ENCODE measurements around the gene TCF23.
"Not testable (repeated sequence)": the region's sequence is repeated elsewhere in the genome, so short reads cannot be mapped to it uniquely, and the experiment has no call there.

Gene TCF23

DNA sequence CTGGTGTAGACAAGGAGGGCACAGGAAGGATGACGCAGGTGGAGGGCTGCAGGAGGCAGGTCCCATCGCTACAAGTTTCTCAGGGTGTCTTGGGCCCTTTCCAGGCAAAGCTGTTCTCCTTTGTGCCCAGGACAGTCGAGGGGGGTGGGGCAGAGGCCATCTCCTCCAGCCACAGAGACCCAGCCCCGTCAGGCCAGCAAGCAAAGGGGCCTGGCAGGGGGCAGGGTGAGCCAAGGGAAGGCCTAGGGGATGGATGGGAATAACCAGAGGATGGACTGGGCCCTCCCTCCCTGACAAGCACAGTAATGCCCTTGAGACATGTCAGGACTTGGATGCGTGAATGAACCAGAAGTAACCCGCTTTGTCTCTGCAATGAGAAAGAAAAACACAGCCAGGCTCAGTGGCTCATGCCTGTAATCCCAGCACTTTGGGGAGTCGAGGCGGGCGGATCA is 6.3 kb downstream of the TCF23 start:
- no peak for DNase-seq

DNA sequence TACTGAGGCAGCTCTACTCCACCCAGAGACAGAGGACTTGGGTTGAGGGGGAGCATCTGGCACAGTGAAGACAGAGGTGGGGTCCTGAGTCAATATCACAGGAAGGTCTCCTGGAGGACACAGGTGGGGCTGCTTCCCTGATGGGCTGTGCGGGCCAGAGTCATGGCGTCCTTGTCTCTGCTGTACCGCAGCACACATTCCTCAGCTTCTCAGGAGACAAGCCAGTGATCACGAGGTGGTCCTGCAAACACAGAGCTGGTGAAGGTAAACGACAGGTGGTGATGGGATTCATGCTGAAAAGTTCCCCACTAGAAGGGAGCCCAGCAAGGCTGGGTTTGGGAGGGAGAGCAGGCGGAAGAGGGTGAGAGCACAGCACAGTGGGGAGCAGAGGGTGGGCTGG is 9.7 kb downstream of the TCF23 start:
- DNase-seq: no peak

DNA sequence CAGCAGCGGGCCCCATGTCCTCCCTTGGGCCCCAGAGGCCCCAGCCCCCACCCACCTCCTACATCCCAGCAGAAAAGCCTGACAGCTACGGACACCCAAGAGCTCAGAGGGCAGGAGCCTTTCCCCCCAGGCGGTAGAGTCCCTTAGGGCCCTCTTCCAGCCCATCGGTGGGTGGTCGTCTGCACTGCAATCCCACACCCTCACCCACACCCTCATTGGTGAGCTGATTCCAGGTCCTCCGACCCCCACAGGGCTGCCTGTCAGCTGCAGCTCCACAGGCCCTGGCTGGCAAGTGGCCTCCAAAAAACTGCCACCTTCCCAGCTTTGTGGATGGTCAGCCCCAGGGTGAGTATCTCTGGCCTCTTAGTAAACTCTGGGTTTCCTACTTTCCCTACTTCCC is 10.5 kb downstream of the TCF23 start:
- no peak for DNase-seq

DNA sequence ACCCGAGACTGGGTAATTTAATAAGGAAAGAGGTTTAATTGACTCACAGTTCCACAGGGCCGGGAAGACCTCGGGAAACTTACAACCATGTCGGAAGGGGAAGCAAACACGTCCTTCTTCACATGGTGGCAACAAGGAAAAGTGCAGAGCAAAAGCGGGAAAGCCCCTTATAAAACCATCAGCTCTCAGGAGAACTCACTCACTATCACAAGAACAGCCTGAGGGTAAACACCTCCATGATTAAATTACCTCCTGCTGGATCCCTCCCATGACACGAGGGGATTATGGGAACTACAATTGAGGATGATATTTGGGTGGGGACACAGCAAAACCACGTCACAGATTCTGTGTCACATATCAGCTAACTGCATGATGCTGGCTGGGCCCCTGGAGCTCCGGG is 11.4 kb downstream of the TCF23 start:
- DNase-seq: no peak

DNA sequence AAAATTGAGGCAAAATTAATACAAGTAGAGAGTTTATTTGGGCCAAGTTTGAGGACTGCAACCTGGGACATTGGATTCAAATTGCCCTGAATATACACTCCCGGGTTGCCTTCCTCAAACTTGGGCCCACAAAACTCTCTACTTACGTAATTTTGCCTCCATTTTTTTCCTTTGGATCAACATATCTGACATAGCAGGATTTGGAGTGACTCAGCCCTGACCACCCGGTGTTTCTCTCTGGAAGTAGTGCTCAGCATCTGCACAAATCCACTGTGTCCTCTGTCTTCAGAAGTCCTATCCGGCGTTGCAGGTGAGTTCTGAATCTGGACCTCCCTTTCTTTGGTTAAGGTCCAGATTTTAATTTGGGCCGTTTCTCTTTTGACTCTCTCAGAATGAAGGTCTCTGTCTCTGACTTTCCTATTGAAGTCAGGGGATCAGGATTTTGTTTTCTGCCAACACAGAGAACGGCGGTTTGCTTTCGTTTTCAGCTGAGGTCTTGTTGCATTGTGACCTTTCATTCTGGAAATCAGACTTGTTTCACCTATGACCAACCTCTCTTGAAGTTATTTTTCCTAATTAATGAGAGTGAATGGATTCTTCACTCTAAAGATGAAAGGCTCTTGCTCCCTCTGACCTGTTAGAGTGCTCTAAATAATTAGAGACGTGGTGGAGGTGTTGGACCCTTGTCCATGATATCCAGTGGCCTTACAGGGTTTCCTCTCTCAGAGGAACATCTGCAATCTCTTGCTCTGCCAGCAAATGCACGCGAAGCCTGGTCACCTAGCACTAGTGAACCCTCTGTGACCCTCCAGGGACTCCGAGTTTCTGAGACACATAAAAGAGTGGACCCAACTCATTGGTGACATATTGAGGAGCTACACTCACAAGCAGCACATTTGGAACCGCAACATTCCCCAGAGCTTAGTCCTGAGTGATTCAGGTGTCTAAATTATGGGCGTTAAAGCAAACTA is 13.6 kb downstream of the TCF23 start:
- no peak for DNase-seq

DNA sequence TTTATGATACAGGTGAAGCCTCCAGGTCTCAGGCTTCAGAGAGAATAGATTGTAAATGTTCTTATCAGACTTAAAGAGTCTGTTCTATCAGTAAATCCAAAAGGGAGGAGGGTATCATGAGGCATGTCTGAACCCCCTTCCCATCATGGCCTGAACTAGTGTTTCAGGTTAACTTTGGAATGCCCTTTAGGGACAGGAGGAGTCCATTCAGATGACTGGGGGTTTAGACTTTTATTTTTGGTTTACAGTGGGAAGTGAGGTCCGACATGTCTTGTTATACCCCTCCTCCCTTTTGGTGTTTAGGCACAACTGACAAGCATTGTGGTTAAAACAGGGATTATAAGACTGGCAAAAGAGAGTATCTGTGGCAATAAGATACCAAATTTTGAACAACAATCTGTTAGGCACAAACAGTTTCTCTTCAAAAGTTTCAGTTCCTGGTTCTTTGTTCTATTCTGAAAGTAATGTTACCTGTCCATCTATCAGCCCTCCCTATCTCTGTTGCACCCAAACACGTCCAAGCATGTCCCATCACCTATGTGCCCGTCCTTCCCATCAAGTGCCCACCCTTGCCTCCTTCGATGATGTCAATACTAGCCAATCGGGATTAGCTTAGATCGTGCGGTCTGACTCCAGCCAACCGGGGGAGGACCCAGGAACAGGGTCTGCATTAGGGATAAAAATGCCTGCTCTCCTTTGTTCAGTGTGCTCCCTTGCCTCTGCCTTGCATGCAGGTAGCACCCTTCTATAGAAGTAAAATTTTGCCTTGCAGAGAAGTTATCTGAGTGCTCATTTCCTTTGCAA is 16.4 kb downstream of the TCF23 start:
- DNase-seq: no peak

DNA sequence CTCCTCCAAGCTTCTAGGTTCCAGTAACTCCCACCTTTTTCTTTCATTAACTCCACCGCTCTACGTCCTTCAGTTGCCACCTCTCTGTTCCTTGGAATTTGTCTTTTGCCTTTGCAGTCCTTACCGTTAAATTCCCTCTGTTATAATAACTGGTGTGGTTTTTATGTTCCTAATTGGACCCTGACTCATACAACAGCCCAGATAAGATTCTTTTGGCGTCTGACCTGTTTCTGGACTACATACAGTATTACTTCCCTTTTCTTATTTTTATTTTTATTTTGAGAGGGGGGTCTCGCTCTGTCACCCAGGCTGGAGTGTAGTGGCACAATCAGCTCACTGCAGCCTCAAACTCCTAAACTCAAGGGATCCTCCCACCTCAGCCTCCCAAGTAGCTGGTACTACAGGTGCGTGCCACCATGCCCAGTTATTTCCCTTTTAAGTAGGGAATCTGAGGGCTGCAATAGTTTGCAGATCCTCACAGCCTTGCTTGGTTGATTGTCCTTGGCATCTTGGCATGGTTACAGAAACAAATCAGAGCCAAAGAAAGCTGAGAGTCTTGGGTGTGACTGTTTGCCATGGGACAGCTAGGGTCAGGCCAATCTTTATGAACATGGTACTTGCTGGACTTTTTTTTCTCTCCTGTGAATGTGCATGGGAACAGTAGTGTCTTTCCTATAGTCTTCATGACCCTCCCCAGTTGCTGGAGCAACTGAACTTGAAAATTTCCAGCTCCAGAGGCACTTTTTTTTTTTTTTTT is 22.0 kb downstream of the TCF23 start:
- DNase-seq: no peak

DNA sequence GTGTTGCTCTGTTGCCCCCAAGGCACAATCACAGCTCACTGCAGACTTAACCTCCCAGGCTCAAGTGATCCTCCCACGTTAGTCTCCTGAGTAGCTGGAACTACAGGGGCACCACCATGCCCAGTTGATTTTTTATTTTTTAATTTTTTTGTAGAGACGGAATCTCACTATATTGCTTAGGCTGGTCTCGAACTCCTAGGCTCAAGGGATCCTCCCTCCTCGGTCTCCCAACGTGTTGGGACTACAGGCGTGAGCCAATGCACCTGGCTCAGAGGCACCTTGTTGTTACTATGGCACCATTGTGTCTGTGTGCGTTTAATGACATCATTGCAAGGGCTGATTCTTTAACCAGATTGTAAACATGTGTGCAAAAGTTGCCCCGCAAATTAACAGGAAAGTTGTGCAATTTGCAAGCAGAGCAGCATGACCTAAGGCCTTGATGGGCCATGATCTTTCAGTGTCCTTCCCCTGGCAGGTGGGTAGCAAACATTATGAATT is 22.6 kb downstream of the TCF23 start:
- no peak for DNase-seq

DNA sequence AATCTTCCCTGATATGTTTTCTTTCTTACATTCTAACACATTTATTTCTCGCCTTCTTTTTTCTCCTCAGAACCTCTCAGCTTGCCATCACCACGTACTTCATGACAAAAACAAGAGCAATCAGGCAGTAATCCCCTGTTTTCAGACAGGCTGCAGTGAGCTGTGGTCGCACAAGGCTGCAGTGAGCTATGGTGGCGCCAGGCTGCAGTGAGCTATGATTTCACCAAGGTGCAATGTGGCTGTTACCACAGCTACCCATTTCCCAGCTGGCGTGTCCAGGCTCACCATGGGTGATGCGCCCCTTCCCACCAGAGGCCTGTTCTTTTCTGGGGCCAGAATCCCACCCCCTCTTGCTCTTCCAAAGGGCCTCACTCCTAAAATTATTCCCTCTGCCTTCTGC is 25.8 kb downstream of the TCF23 start:
- DNase-seq: no peak

DNA sequence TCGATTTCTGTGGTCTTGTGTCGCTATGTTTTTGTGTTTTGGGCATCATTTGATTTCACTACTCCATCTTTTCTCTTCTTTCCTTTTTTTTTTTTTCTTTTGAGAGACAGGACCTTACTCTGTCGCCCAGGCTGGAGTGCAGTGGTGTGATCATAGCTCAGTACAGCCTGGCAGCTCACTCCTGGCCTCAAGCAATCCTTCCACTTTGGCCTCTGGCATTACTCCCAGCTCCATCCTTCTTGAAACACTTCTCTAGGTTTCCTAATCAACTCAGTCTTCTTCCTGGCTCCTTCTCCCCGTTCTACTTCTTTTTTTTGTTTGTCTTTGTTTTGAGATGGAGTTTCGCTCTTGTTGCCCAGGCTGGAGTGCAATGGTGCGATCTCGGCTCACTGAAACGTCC is 26.5 kb downstream of the TCF23 start:
- no peak for DNase-seq

DNA sequence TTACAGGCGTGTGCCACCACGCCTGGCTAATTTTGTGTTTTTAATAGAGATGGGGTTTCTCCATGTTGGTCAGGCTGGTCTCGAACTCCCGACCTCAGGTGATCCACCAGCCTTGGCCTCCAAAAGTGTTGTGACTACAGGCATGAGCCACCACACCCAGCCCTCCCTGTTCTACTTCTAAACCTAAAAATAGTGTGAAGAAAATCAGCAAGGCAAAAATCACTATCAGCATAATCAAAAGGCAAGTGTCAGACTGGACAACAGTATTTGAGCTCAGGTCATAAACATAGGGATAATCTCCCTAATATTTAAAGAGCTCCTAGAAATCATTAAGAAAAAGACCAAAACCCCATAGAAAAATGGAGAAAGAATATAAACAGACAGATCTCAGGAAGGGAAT is 27.0 kb downstream of the TCF23 start:
- DNase-seq: not testable (repeated sequence)

DNA sequence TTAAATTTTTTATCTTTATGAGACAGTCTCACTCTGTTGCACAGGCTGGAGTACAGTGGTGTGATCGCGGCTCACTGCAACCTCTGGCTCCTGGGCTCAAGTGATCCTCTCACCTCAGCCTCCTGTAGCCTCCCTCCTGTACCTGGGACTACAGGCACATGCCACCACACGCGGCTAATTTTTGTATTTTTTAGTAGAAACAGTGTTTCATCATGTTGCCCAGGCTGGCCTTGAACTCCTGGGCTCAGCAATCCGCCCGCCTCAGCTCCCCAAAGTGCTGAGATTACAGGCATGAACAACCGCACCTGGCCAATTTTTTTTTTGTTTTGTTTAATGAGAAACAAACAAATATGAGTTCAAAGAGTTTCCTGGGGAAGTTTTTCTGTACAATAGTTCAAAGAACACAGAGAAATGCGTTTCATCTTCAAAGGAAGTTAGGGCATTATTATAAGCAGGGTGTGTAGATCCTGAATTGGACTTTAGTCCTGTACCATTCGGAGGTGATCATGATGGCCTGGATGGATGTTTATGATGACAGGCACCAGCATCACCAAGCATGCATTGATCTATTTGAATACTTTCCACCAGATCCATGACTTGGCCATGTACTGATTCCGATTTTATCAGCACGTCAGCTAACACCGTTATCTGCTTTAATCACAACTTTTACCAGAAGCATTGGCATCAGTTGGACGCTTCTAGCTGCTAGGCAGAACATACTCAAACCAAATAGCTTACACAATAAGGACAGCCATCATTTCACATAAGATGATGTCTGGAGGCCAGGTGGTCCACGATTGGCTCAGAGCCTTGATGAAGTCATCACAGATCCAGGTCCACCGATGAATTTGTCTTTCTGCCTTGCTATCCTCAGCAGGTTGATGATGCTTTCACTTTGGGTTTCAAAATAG is 28.9 kb downstream of the TCF23 start:
- no peak for DNase-seq

DNA sequence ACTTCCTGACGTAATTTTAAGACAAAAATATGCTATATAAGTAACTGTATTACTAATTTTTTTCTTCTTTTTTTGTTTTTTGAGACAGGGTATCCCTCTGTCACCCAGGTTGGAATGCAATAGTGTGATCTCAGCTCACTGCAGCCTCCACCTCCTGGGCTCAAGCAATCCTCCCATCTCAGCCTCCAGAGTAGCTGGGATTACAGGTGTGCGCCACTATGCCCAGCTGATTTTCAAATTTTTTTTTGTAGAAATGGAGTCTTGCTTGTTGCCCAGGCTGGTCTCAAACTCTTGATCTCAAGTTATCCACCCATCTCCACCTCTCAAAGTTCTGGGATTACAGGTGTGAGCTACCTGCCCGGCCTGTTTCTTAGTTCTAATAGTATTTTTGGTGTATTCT is 29.7 kb downstream of the TCF23 start:
- DNase-seq: no peak

DNA sequence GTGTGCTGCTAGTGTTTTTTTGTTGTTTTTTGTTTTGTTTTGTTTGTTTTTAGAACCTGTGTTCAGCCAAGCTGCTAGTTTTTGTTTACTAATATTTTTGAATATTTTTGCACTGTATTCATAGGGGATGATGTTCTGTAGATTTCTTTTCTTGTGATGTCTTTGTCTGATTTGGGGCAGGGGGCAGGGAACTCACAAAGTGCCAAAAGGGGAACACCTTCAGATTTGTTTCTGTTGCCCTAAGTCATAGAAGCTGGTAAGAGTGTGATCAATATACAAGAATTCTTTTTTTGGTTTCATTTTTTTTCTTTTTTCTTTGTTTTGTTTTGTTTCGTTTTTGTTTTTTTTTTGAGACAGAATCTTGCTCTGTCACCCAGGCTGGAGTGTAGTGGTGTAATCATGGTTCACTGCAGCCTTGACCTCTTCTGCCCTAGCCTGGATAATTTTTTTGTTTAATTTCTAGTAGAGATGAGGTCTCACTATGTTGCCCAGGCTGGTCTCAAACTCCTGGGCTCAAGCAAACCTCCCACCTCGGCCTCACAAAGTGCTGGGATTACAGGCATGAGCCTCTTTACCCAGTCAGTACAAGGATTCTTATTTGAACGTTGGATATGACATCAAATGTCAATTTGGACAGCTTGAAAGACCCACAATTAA is 30.7 kb downstream of the TCF23 start:
- DNase-seq: no peak

DNA sequence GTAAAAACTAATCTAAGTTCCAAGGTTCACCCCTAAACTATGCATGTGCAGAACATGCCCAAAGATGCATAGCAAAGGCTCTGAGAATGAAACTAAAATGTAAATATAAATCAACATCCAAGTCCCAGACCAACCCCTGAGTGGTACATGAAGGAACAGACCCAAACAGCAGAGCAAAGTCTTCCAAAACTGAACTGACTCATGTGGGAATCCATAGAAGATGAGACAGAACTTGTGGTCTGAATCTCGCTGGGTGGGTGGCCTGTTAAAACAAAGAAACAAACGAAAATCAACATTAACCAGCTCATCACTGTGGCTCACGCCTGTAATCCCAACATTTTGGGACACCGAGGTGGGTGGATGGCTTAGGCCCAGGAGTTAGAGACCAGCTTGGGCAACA is 33.5 kb downstream of the TCF23 start:
- DNase-seq: no peak

DNA sequence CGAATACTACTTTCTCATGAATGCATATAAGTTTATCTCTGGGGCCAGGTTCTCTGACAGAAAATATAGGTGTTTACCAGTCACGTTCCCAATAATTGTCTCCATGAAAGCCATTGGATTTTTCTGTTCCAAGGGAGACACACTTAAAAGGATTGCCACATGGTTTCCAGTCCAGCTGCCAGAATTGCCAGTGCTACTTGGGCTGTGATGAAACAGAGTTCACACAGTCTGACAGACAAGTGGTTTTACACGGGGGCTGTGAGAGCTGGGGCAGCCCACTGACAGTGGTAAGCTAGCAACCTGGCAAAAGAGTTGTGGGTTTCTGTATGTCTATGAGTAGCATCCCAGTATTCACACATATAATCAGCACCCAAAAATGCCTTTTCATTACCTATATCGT is 35.3 kb downstream of the TCF23 start:
- DNase-seq: no peak

DNA sequence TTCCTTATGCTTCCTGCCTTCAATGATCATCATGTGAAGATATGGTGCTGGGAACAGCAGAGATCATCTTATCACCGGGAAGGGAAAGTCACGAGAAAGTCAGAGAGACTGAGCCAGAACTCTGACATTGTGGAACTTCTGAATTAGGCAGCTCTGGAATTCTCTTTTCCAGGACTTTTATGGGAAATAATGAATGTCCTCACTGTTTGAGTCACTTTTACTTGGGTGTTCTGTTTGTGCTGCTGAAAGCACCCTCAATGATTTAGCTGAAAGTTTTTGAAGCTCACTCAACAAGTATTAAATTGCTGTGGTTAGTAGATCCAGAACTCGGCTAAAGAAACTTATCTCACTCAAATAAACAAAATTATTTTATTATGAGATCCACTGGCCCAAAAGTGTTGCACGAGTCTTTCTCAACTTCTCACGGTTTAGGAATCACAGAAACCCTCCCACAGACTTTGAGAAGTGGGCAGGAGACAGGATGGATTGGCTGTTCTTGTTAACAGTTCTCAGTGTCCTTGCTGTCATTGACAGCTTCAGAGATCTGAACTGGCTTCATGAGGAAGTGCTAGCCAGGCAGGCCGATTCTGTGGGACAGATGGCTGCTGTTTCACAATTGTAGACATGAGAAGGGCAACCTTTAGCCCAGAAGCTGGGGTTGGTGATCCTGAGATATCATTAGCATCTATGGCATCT is 36.7 kb downstream of the TCF23 start:
- DNase-seq: no peak

DNA sequence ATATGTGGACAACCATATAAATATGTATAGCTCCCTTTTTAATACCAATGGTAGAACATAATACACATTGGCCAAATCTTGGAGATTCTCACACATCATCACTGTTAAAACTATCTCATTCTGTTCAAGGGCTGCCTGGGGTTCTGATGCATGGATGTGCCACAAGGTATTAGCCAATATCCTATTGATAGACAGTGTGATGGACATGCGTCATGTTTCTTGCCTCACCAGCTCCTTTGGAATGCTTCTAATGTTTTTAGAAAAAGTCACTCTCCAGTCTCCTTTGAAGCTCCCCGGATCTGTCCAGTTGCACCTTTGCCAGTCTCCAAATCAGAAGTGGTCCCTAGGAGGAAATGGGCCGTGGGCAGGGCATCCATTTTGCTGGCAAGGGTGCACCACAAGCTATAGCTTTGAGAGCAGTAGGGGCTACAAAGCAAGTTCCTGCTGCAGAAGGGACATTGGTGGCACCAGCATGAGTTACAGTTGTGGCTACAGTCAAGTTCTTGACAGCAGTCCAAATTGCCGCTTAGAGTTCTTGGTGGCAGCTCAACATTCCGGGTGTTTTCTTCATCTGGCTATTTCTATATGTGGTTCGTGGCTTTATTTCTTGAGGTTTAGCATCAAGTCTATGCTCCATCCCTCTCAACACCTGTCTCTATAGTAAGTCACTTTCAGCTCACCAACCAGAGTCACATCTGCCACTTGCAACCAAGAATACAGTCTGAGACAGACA is 38.0 kb downstream of the TCF23 start:
- DNase-seq: no peak

DNA sequence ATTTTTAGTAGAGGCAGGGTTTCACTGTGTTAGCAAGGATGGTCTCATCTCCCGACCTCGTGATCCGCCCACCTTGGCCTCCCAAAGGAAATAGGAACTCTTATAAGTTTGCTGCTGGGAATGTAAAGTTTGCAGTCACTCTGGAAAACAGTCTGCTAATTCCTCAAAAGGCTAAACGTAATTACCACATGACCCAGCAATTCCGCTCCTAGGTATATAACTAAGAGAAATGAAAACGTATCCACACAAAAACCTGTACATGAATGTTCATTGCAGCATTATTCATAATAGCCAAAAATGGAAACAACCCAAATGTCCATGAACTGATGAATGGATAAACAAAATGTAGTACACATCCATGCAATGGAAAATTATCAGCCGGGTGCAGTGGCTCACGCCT is 41.2 kb downstream of the TCF23 start:
- DNase-seq: no peak
